Mesenchymal stem cell (in vitro differentiated cells and primary cell): ENCODE measurements around the gene RALGPS2.

Experiments used
- DNase-seq: peaks from one replicate; pipeline ENCODE4 v3.0.0-alpha.2; 2013
- H2AFZ ChIP-seq: one replicate; pipeline ENCODE4 v1.6.1; 2013; ENCODE audit warnings: low read depth, mild to moderate bottlenecking, control low read depth, inconsistent platforms, low read length, moderate library complexity
- H2AK5ac ChIP-seq: 2 replicates; pipeline ENCODE4 v1.6.1; 2013; ENCODE audit warnings: low read length, moderate library complexity, mild to moderate bottlenecking, inconsistent platforms; ENCODE audit not compliant: severe bottlenecking
- H2BK120ac ChIP-seq: one replicate; pipeline ENCODE4 v1.6.1; 2013; ENCODE audit warnings: low read depth, mild to moderate bottlenecking, inconsistent platforms, low read length, moderate library complexity
- H2BK12ac ChIP-seq, 2 experiments: one replicate each; pipeline ENCODE4 v1.6.1; 2013; ENCODE audit warnings: inconsistent platforms in 2 of 2, low read length in 2 of 2, mild to moderate bottlenecking in 2 of 2, moderate library complexity in 2 of 2, control low read depth in 1 of 2
- H2BK15ac ChIP-seq: one replicate; pipeline ENCODE4 v1.6.1; 2013; ENCODE audit warnings: mild to moderate bottlenecking, low read depth, inconsistent platforms; ENCODE audit not compliant: poor library complexity, severe bottlenecking
- H2BK5ac ChIP-seq: 2 replicates; pipeline ENCODE4 v1.6.1; 2013; ENCODE audit warnings: low read depth, mild to moderate bottlenecking, low read length, control low read depth, inconsistent platforms; ENCODE audit not compliant: poor library complexity, severe bottlenecking
- H3K14ac ChIP-seq, 2 experiments: one replicate each; pipeline ENCODE4 v1.6.1; 2013; ENCODE audit warnings: inconsistent platforms in 2 of 2, low read length in 2 of 2, control low read depth in 1 of 2, mild to moderate bottlenecking in 1 of 2, moderate library complexity in 1 of 2
- H3K18ac ChIP-seq, 2 experiments: one replicate each; pipeline ENCODE4 v1.6.1; 2013; ENCODE audit warnings: inconsistent platforms in 2 of 2, low read length in 2 of 2, control low read depth in 1 of 2, low read depth in 1 of 2, mild to moderate bottlenecking in 1 of 2
- H3K23ac ChIP-seq, 2 experiments: one replicate each; pipeline ENCODE4 v1.6.1; 2013; ENCODE audit warnings: inconsistent platforms in 2 of 2, low read length in 2 of 2, mild to moderate bottlenecking in 2 of 2, moderate library complexity in 2 of 2, control low read depth in 1 of 2
- H3K27ac ChIP-seq: 2 replicates; pipeline ENCODE4 v1.5.1; 2013; ENCODE audit warnings: mild to moderate bottlenecking, moderate library complexity, low read length, control low read depth, inconsistent platforms; ENCODE audit not compliant: poor library complexity, severe bottlenecking
- H3K27me3 ChIP-seq, 2 experiments: 2 replicates each; pipeline versions ENCODE4 v1.6.1 to v1.7.0; 2013; ENCODE audit warnings: low read length in 2 of 2, mild to moderate bottlenecking in 2 of 2, moderate library complexity in 2 of 2, control low read depth in 1 of 2, inconsistent platforms in 1 of 2; ENCODE audit not compliant: control insufficient read depth in 1 of 2, insufficient read depth in 1 of 2
- H3K36me3 ChIP-seq, 2 experiments: 2 replicates each; pipeline versions ENCODE4 v1.6.1 to v1.7.0; 2013; ENCODE audit warnings: low read length in 2 of 2, control low read depth in 1 of 2, inconsistent platforms in 1 of 2, low read depth in 1 of 2, mild to moderate bottlenecking in 1 of 2; ENCODE audit not compliant: insufficient read depth in 2 of 2, control insufficient read depth in 1 of 2
- H3K4ac ChIP-seq, 2 experiments: one replicate each; pipeline ENCODE4 v1.6.1; 2013; ENCODE audit warnings: inconsistent platforms in 2 of 2, low read length in 2 of 2, mild to moderate bottlenecking in 2 of 2, moderate library complexity in 2 of 2, control low read depth in 1 of 2, low read depth in 1 of 2
- H3K4me1 ChIP-seq: 2 replicates; pipeline ENCODE4 v1.6.1; 2013; ENCODE audit warnings: low read depth, low read length, control low read depth; ENCODE audit not compliant: control insufficient read depth, insufficient read depth
- H3K4me2 ChIP-seq: 2 replicates; pipeline ENCODE4 v1.6.1; 2013; ENCODE audit warnings: low read length, mild to moderate bottlenecking, inconsistent platforms; ENCODE audit not compliant: poor library complexity, severe bottlenecking
- H3K4me3 ChIP-seq, 2 experiments: 2 replicates each; pipeline versions ENCODE4 v1.5.1 to v1.7.0; 2013; ENCODE audit warnings: low read length in 2 of 2, mild to moderate bottlenecking in 2 of 2, control low read depth in 1 of 2, low read depth in 1 of 2; ENCODE audit not compliant: insufficient read depth in 1 of 2
- H3K79me1 ChIP-seq: replicated peaks from 2 replicates; pipeline ENCODE4 v1.6.1; 2013; ENCODE audit warnings: mild to moderate bottlenecking, control low read depth, low read length, inconsistent platforms; ENCODE audit not compliant: poor library complexity, severe bottlenecking
- H3K9ac ChIP-seq: 2 replicates; pipeline ENCODE4 v1.7.0; 2013; ENCODE audit warnings: mild to moderate bottlenecking, low read length, moderate library complexity
- H3K9me3 ChIP-seq: 2 replicates; pipeline ENCODE4 v1.7.0; 2013; ENCODE audit warnings: mild to moderate bottlenecking, low read length; ENCODE audit not compliant: control insufficient read depth
- H4K8ac ChIP-seq: one replicate; pipeline ENCODE4 v1.6.1; 2013; ENCODE audit warnings: inconsistent platforms, mild to moderate bottlenecking, low read length, moderate library complexity
- H4K91ac ChIP-seq: one replicate; pipeline ENCODE4 v1.6.1; 2013; ENCODE audit warnings: mild to moderate bottlenecking, low read length, inconsistent platforms
- WGBS: methylation state at CpG from one replicate; pipeline ENCODE4 v1.1.7; 2013; ENCODE audit warnings: mixed read lengths; 5-methylcytosine and 5-hydroxymethylcytosine counted together

The RALGPS2 gene

GRCh38 chr1:178768423-178768822 is 43.4 kb downstream of the RALGPS2 start:
- DNase-seq: peak; percentile 20
- Histone ChIP-seq H3K4ac (no peak overlapping the region), H3K79me1 (peaks cover 39% of the 10 kb centered on the region), H3K9me3 (peaks cover 15% of the 10 kb centered on the region), H3K4me1 (no peaks in the 10 kb centered on the region), H3K9ac (no peak overlapping the region), H2BK12ac (no peak overlapping the region), H4K91ac (no peak overlapping the region), H2BK5ac (no peak overlapping the region), H3K36me3 (peaks cover 26 to 49% of the 10 kb centered on the region in 2 experiments), H4K8ac (no peak overlapping the region), H3K18ac (no peak overlapping the region), H2BK120ac (no peak overlapping the region), H3K23ac (no peak overlapping the region), H3K4me3 (no peak overlapping the region), H3K27me3 (no peaks in the 10 kb centered on the region), H3K4me2 (no peak overlapping the region), H2AK5ac (no peak overlapping the region), H3K27ac (no peak overlapping the region), H2BK15ac (no peak overlapping the region), H3K14ac (no peak overlapping the region), H2AFZ (no peak overlapping the region)
- WGBS: 49% methylated on average over 4 of the region's 4 CpGs

GRCh38 chr1:178772952-178773351 is 47.9 kb downstream of the RALGPS2 start:
- WGBS: 97% methylated on average over 4 of the region's 5 CpGs
- H2AK5ac ChIP-seq: no peak overlapping the region

GRCh38 chr1:178774263-178774662 is 49.2 kb downstream of the RALGPS2 start:
- H3K79me1 ChIP-seq: peaks cover 11% of the 10 kb centered on the region
- no peak overlapping the region for H3K27ac ChIP-seq
- H3K36me3 ChIP-seq: peaks cover 8 to 23% of the 10 kb centered on the region in 2 experiments
- H3K4me3 ChIP-seq: no peak overlapping the region
- DNase-seq: peak; percentile 40
- no peak overlapping the region for H2AFZ ChIP-seq
- H2BK120ac ChIP-seq: no peak overlapping the region
- H4K91ac ChIP-seq: no peak overlapping the region
- no peak overlapping the region for H3K18ac ChIP-seq
- H2BK5ac ChIP-seq: no peak overlapping the region
- no peak overlapping the region for H2BK15ac ChIP-seq
- peak overlapping the region; percentile 29 for H3K9ac ChIP-seq
- no peak overlapping the region for H3K4me2 ChIP-seq
- H2BK12ac ChIP-seq: no peak overlapping the region
- no peak overlapping the region for H3K23ac ChIP-seq
- H2AK5ac ChIP-seq: no peak overlapping the region
- no peak overlapping the region for H3K14ac ChIP-seq
- no peak overlapping the region for H4K8ac ChIP-seq
- H3K9me3 ChIP-seq: no peaks in the 10 kb centered on the region
- no peaks in the 10 kb centered on the region for H3K27me3 ChIP-seq
- no peak overlapping the region for H3K4ac ChIP-seq
- H3K4me1 ChIP-seq: no peaks in the 10 kb centered on the region

More at GRCh38 chr1:178772952-178773351, 47.9 kb downstream of the RALGPS2 start:
- Histone ChIP-seq H3K4me2 (no peak overlapping the region), H4K8ac (no peak overlapping the region), H2BK120ac (no peak overlapping the region), H2AFZ (no peak overlapping the region), H3K4me1 (no peaks in the 10 kb centered on the region), H3K18ac (no peak overlapping the region), H3K4me3 (no peak overlapping the region), H3K27me3 (no peaks in the 10 kb centered on the region), H3K14ac (no peak overlapping the region), H3K9me3 (no peaks in the 10 kb centered on the region), H3K4ac (no peak overlapping the region), H2BK15ac (no peak overlapping the region), H3K79me1 (peaks cover 24% of the 10 kb centered on the region), H2BK5ac (no peak overlapping the region), H3K23ac (no peak overlapping the region), H3K9ac (no peak overlapping the region), H2BK12ac (no peak overlapping the region), H4K91ac (no peak overlapping the region), H3K36me3 (peaks cover 17 to 28% of the 10 kb centered on the region in 2 experiments), H3K27ac (no peak overlapping the region)
- DNase-seq: no peak

GRCh38 chr1:178776553-178776952 is 51.5 kb downstream of the RALGPS2 start:
- Histone ChIP-seq H3K79me1 (peaks cover 5% of the 10 kb centered on the region), H2BK12ac (no peak overlapping the region), H3K14ac (no peak overlapping the region), H2AK5ac (no peak overlapping the region), H3K18ac (no peak overlapping the region), H4K91ac (no peak overlapping the region), H3K27ac (no peak overlapping the region), H4K8ac (no peak overlapping the region), H3K23ac (no peak overlapping the region), H3K36me3 (peaks cover 0 to 34% of the 10 kb centered on the region in 2 experiments), H2BK5ac (no peak overlapping the region), H3K9me3 (no peaks in the 10 kb centered on the region), H2BK15ac (no peak overlapping the region), H3K9ac (no peak overlapping the region), H3K4me1 (no peaks in the 10 kb centered on the region), H3K4me3 (no peak overlapping the region), H3K27me3 (no peaks in the 10 kb centered on the region), H3K4ac (no peak overlapping the region), H2BK120ac (no peak overlapping the region), H3K4me2 (no peak overlapping the region), H2AFZ (no peak overlapping the region)
- WGBS: 93% methylated on average over 2 of the region's 2 CpGs
- no peak for DNase-seq
